MM.1S (cell line): ENCODE results near the gene DDX39B.

Source experiments
- CTCF ChIP-seq: fragments of 300-600 bp; sonication (generic); IDR thresholded peaks from 2 replicates; pipeline ENCODE4 v1.5.1; 2016; ENCODE audit warnings: antibody characterized with exemption, low read length, mixed read lengths
- EZH2phosphoT487 ChIP-seq: fragments of 300-600 bp; sonication (generic); IDR thresholded peaks from 2 replicates; pipeline ENCODE4 v1.6.1; 2018; ENCODE audit warnings: antibody characterized with exemption, low read length

- TF ChIP-seq CTCF = no peak
- TF ChIP-seq EZH2phosphoT487 = no peak
Observed at GRCh38 chr6:31557443-31558317, 15.9 kb upstream of the DDX39B start.
